Stimulated activated CD4-positive, alpha-beta T cell treated with anti-CD3 and anti-CD28 coated beads, TNF-alpha, amount 100 ng/mL, for 4 hours (primary cell): ENCODE results near the gene SLC38A1.
"Not testable (repeated sequence)": the region's sequence is repeated elsewhere in the genome, so short reads cannot be mapped to it uniquely, and the experiment has no call there.

Experiments used
- DNase-seq, 3 experiments: peaks; one replicate each; pipeline ENCODE4 v3.0.0-alpha.2; 2020; ENCODE audit warnings: low read depth in 3 of 3

SLC38A1 gene

GRCh38 chr12:46208370-46208769, 60.5 kb downstream of the SLC38A1 start:
- no peak for DNase-seq

- no peak for DNase-seq
These were observed 61.2 kb downstream of the SLC38A1 start for GRCh38 chr12:46207644-46208043.

- DNase-seq, result no peak
These were observed 62.4 kb downstream of the SLC38A1 start for GRCh38 chr12:46206471-46206870.

- DNase-seq, result no peak
These were observed 63.5 kb downstream of the SLC38A1 start for GRCh38 chr12:46205294-46205693.

- no peak for DNase-seq
These were observed 67.5 kb downstream of the SLC38A1 start for GRCh38 chr12:46201284-46201789.

GRCh38 chr12:46200551-46200950, 68.3 kb downstream of the SLC38A1 start:
- no peak for DNase-seq

GRCh38 chr12:46198913-46199312, 69.9 kb downstream of the SLC38A1 start:
- no peak for DNase-seq

GRCh38 chr12:46197883-46198282, 71.0 kb downstream of the SLC38A1 start:
- DNase-seq, result no peak

- not testable (repeated sequence) for DNase-seq
These were observed 78.3 kb downstream of the SLC38A1 start for GRCh38 chr12:46190533-46190932.

- DNase-seq, result no peak
These were observed 80.7 kb downstream of the SLC38A1 start for GRCh38 chr12:46188170-46188569.

- no peak for DNase-seq
These were observed 81.8 kb downstream of the SLC38A1 start for GRCh38 chr12:46187023-46187422.

- no peak for DNase-seq
These were observed 82.8 kb downstream of the SLC38A1 start for GRCh38 chr12:46186088-46186487.

- no peak for DNase-seq
These were observed 83.2 kb downstream of the SLC38A1 start for GRCh38 chr12:46185686-46186085.

GRCh38 chr12:46184798-46185595, 83.8 kb downstream of the SLC38A1 start:
- no peak for DNase-seq

GRCh38 chr12:46183112-46183511, 85.7 kb downstream of the SLC38A1 start:
- no peak for DNase-seq

- no peak for DNase-seq
These were observed 87.4 kb downstream of the SLC38A1 start for GRCh38 chr12:46181465-46181864.

GRCh38 chr12:46179693-46180452, 89.0 kb downstream of the SLC38A1 start:
- DNase-seq, result no peak

- DNase-seq, result no peak
These were observed 90.8 kb downstream of the SLC38A1 start for GRCh38 chr12:46177837-46178608.

GRCh38 chr12:46177025-46177424, 91.8 kb downstream of the SLC38A1 start:
- no peak for DNase-seq

GRCh38 chr12:46174919-46175318, 93.9 kb downstream of the SLC38A1 start:
- DNase-seq, result no peak

GRCh38 chr12:46174061-46174662, 94.7 kb downstream of the SLC38A1 start:
- no peak for DNase-seq

- no peak for DNase-seq
These were observed 100.4 kb downstream of the SLC38A1 start for GRCh38 chr12:46168426-46168825.
